Measurements from ENCODE around the gene MAU2. TPM values are rescaled to one million over a fixed set of nuclear protein-coding genes. Genes with fewer than 3 reads are reported as not detected.
"Not testable (repeated sequence)": the region's sequence is repeated elsewhere in the genome, so short reads cannot be mapped to it uniquely, and the experiment has no call there.

The MAU2 gene
- total RNA-seq, 1 experiment from 2014 or later, result 41.3 TPM

GRCh38 chr19:19372656-19373416 is 52.2 kb downstream of the MAU2 start:
- Mint-ChIP-seq H3K36me3 (ENCODE audit: insufficient read depth, unreplicated experiment) (peaks cover 4% of the 10 kb centered on the region), H3K9me3 (ENCODE audit: low read depth, unreplicated experiment) (no peaks in the 10 kb centered on the region), H3K4me1 (ENCODE audit: low read depth, unreplicated experiment) (peaks cover 14% of the 10 kb centered on the region), H3K4me3 (ENCODE audit: low read depth, unreplicated experiment) (no peak overlapping the region), H3K27ac (ENCODE audit: unreplicated experiment) (peak overlapping the region; percentile 56), H3K27me3 (ENCODE audit: unreplicated experiment) (no peaks in the 10 kb centered on the region)
- intact Hi-C loops (cut with micrococcal nuclease; ENCODE audit: unreplicated experiment), result no loop called here
- no TSS peak for BruUV-seq (replicated peaks)
- TF ChIP-seq CTCF (IDR thresholded peaks at IDR 0.05; ENCODE audit: unreplicated experiment), result no peak
- DNase-seq, result peak; percentile 46
- CTCF ChIA-PET, result interaction anchor here (0.8 to 1.4 kb wide), 4 partner anchors 8 to 118 kb away, joined by 3 to 4 read pairs (median 3); no protein-coding TSS in a partner anchor

- DNase-seq, result no peak
- CTCF ChIA-PET, result interaction anchor here (0.7 kb wide), 1 partner anchor 112 kb away, joined by 3 read pairs; no protein-coding TSS in a partner anchor
- Mint-ChIP-seq H3K4me1 (ENCODE audit: low read depth, unreplicated experiment) (peaks cover 17% of the 10 kb centered on the region), H3K27me3 (ENCODE audit: unreplicated experiment) (no peaks in the 10 kb centered on the region), H3K36me3 (ENCODE audit: insufficient read depth, unreplicated experiment) (peaks cover 22% of the 10 kb centered on the region), H3K9me3 (ENCODE audit: low read depth, unreplicated experiment) (no peaks in the 10 kb centered on the region), H3K4me3 (ENCODE audit: low read depth, unreplicated experiment) (no peak overlapping the region), H3K27ac (ENCODE audit: unreplicated experiment) (no peak overlapping the region)
- intact Hi-C loops (cut with micrococcal nuclease; ENCODE audit: unreplicated experiment), result no loop called here
- TF ChIP-seq CTCF (IDR thresholded peaks at IDR 0.05; ENCODE audit: unreplicated experiment), result no peak
- BruUV-seq (replicated peaks), result no TSS peak
Observed at GRCh38 chr19:19379527-19379926, 58.9 kb downstream of the MAU2 start.

GRCh38 chr19:19380316-19380715 is 59.7 kb downstream of the MAU2 start:
- H3K4me3 Mint-ChIP-seq (ENCODE audit: low read depth, unreplicated experiment); intact Hi-C loops (cut with micrococcal nuclease; ENCODE audit: unreplicated experiment); CTCF ChIA-PET; H3K9me3 Mint-ChIP-seq (ENCODE audit: low read depth, unreplicated experiment); H3K27ac Mint-ChIP-seq (ENCODE audit: unreplicated experiment); H3K27me3 Mint-ChIP-seq (ENCODE audit: unreplicated experiment); BruUV-seq (replicated peaks); DNase-seq: not testable (repeated sequence)
- H3K4me1 Mint-ChIP-seq (ENCODE audit: low read depth, unreplicated experiment), result peaks cover 12% of the 10 kb centered on the region
- peaks cover 24% of the 10 kb centered on the region for H3K36me3 Mint-ChIP-seq (ENCODE audit: insufficient read depth, unreplicated experiment)

- Mint-ChIP-seq H3K4me3 (ENCODE audit: low read depth, unreplicated experiment) (no peak overlapping the region), H3K4me1 (ENCODE audit: low read depth, unreplicated experiment) (peaks cover 12% of the 10 kb centered on the region), H3K27ac (ENCODE audit: unreplicated experiment) (no peak overlapping the region), H3K36me3 (ENCODE audit: insufficient read depth, unreplicated experiment) (peaks cover 34% of the 10 kb centered on the region), H3K9me3 (ENCODE audit: low read depth, unreplicated experiment) (no peaks in the 10 kb centered on the region), H3K27me3 (ENCODE audit: unreplicated experiment) (no peaks in the 10 kb centered on the region)
- no peak for TF ChIP-seq CTCF (IDR thresholded peaks at IDR 0.05; ENCODE audit: unreplicated experiment)
- DNase-seq, result no peak
- no TSS peak for BruUV-seq (replicated peaks)
- intact Hi-C loops (cut with micrococcal nuclease; ENCODE audit: unreplicated experiment), result no loop called here
- CTCF ChIA-PET, result no interaction called here
Observed at GRCh38 chr19:19381007-19381926, 60.6 kb downstream of the MAU2 start.
